Measurements from ENCODE around the gene GCG.

- TF ChIP-seq CTCF (IDR thresholded peaks at IDR 0.05) (no peak), POLR2AphosphoS5 (IDR thresholded peaks at IDR 0.05) (no peak)
These were observed 20.8 kb upstream of the GCG start for GRCh38 chr2:162172802-162173370.
